Mammary epithelial cell (primary cell): ENCODE results near the gene UBE3C.

Source experiments
- CTCF ChIP-seq, 2 donors: IDR thresholded peaks in 1 of 2; conservative IDR thresholded peaks in 1 of 2; 2 replicates each; pipeline ENCODE4 v1.5.1; 2011 to 2012; ENCODE audit warnings: inconsistent platforms in 2 of 2, low read length in 2 of 2, mild to moderate bottlenecking in 2 of 2, control low read depth in 1 of 2, low read depth in 1 of 2; ENCODE audit not compliant: insufficient read depth in 1 of 2; ENCODE audit errors: extremely low read depth in 1 of 2
- EZH2 ChIP-seq: IDR thresholded peaks from 2 replicates; pipeline ENCODE4 v1.6.1; 2012; ENCODE audit warnings: low read length, inconsistent platforms, borderline replicate concordance

GRCh38 chr7:157195868-157196267 lies 57.1 kb downstream of the UBE3C start:
- TF ChIP-seq CTCF (conservative IDR thresholded peaks at IDR 0.05 in 1 of 2, IDR thresholded peaks at IDR 0.05 in 1 of 2; ENCODE audit: extremely low read depth in 1 of 2, insufficient read depth in 1 of 2, low read depth in 1 of 2, low read length in 2 of 2) (no peak), EZH2 (no peak)
